SK-N-DZ (cell line): ENCODE data around the gene RASSF6. TPM values are rescaled to one million over a fixed set of nuclear protein-coding genes. Genes with fewer than 3 reads are reported as not detected.
"Not testable (repeated sequence)": the region's sequence is repeated elsewhere in the genome, so short reads cannot be mapped to it uniquely, and the experiment has no call there.

Source experiments
- DNase-seq: peaks from one replicate; pipeline ENCODE4 v3.0.0-alpha.2; 2015; ENCODE audit warnings: low spot score
- polyA plus RNA-seq, 2 experiments: library from polyadenylated mRNA; depleted of rRNA; stranded (reverse); fragments of >200 nt; gene quantifications; 2 replicates each; pipeline ENCODE4 v1.2.3, GENCODE V29; 2014

Gene RASSF6
- 0.51 and 1.1 TPM in 2 replicates for polyA plus RNA-seq (2014; cell fraction: cytosol; rRNA removed)
- polyA plus RNA-seq (2014; cell fraction: nucleus; rRNA removed), result 0.17 and 1.9 TPM in 2 replicates

GRCh38 chr4:73620115-73620792 lies at the start of gene RASSF6:
TSS of gene RASSF6 (minus strand) at chr4:73620436. CDS start at chr4:73611795, 8,641 bp downstream.
- DNase-seq, result peak; percentile 9

- no peak for DNase-seq
Measured at GRCh38 chr4:73669410-73670183, 49.4 kb upstream of the RASSF6 start.

- DNase-seq, result no peak
Measured at GRCh38 chr4:73668782-73669201, 48.6 kb upstream of the RASSF6 start.

GRCh38 chr4:73665924-73666323 lies 45.7 kb upstream of the RASSF6 start:
- DNase-seq, result not testable (repeated sequence)

GRCh38 chr4:73664470-73664869 lies 44.2 kb upstream of the RASSF6 start:
- no peak for DNase-seq

GRCh38 chr4:73663576-73663975 lies 43.3 kb upstream of the RASSF6 start:
- DNase-seq, result no peak

- peak; percentile 12 for DNase-seq
Measured at GRCh38 chr4:73662709-73663546, 42.7 kb upstream of the RASSF6 start.

GRCh38 chr4:73661646-73662119 lies 41.4 kb upstream of the RASSF6 start:
- no peak for DNase-seq

- no peak for DNase-seq
Measured at GRCh38 chr4:73660808-73661207, 40.6 kb upstream of the RASSF6 start.

- peak; percentile 76 for DNase-seq
Measured at GRCh38 chr4:73653695-73654106, 33.5 kb upstream of the RASSF6 start.

GRCh38 chr4:73650250-73650649 lies 30.0 kb upstream of the RASSF6 start:
- no peak for DNase-seq

GRCh38 chr4:73648478-73648877 lies 28.2 kb upstream of the RASSF6 start:
- DNase-seq, result no peak

- DNase-seq, result no peak
Measured at GRCh38 chr4:73646117-73646516, 25.9 kb upstream of the RASSF6 start.

- DNase-seq, result no peak
Measured at GRCh38 chr4:73631565-73632226, 11.5 kb upstream of the RASSF6 start.

GRCh38 chr4:73628834-73629233 lies 8.6 kb upstream of the RASSF6 start:
- not testable (repeated sequence) for DNase-seq

GRCh38 chr4:73621357-73621756 lies 1.1 kb upstream of the RASSF6 start:
- no peak for DNase-seq

GRCh38 chr4:73619346-73619745 lies 890 bp downstream of the RASSF6 start:
- DNase-seq, result no peak

GRCh38 chr4:73617256-73617655 lies 3.0 kb downstream of the RASSF6 start:
- DNase-seq, result no peak

GRCh38 chr4:73615613-73616012 lies 4.6 kb downstream of the RASSF6 start:
- no peak for DNase-seq

GRCh38 chr4:73614311-73614867 lies 5.8 kb downstream of the RASSF6 start:
- DNase-seq, result no peak

GRCh38 chr4:73613130-73613529 lies 7.1 kb downstream of the RASSF6 start:
- no peak for DNase-seq
